ENCODE results near the gene KRT10. TPM values are rescaled to one million over a fixed set of nuclear protein-coding genes. Genes with fewer than 3 reads are reported as not detected.
A peak's percentile ranks its signal among the peaks of the same experiment; 100 is the strongest.

Gene KRT10
- total and polyA plus RNA-seq, 9 of the 15 experiments (the other 6 are each of a cell fraction or from before 2014, with no cell fraction given), result 47.0 to 179 (median 76.2) TPM

DNA sequence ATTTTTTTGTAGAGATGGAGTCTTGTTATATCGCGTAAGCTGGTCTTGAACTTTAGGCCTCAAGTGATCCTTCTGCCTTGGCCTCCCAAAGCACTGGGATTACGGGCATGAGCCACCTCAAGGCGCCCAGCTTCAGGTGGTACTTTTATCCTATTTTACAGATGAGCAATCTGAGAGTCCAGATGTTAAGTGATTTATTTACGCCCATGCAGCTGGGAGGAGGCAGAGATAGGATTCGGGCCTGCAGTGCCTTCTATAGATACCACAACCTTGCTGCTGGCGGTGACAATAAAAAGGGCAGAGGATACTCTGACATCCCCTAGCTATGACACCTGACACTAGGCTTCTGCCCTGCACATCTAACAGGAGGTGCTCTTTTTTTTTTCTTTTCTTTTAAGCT, 48.9 kb upstream of the KRT10 start:
- H3K4me2 ChIP-seq (ENCODE audit: insufficient read depth, low read length), result no peak overlapping the region
- WGBS (ENCODE audit: insufficient coverage, low coverage, missing lambda C conversion rate), result 41% methylated on average over 7 of the region's 7 CpGs
- TF ChIP-seq TEAD4 (IDR thresholded peaks at IDR 0.05; ENCODE audit: low read length), result peak; percentile 74
- TF ChIP-seq TEAD4 (CRISPR knock-in tag; IDR thresholded peaks at IDR 0.05; ENCODE audit: borderline replicate concordance), result no peak
- no peak for TF ChIP-seq ZNF197 (CRISPR knock-in tag; IDR thresholded peaks at IDR 0.05; ENCODE audit: low read depth)
- TF ChIP-seq TAL1 (IDR thresholded peaks at IDR 0.05), result peak; percentile 52; the same call in 1 of the 2 replicates
- TF ChIP-seq CBFA2T2 (conservative IDR thresholded peaks at IDR 0.05), result peak; percentile 71
- no peak for TF ChIP-seq MYC (IDR thresholded peaks at IDR 0.05; ENCODE audit: low read depth, low read length)
- no peak for TF ChIP-seq MYC (CRISPR knock-in tag; IDR thresholded peaks at IDR 0.05; ENCODE audit: borderline replicate concordance, low read depth)
- peak; percentile 43; the same call in 1 of the 2 replicates for TF ChIP-seq POLR2AphosphoS5 (IDR thresholded peaks at IDR 0.05; ENCODE audit: control insufficient read depth, insufficient read depth, low read depth, low read length)
- peak; percentile 81 for TF ChIP-seq CBFA2T3 (IDR thresholded peaks at IDR 0.05)
- TF ChIP-seq NFIC (IDR thresholded peaks at IDR 0.05), result peak; percentile 19; the same call in 1 of the 2 replicates
- no peak for TF ChIP-seq CHCHD3 (CRISPR knock-in tag; IDR thresholded peaks at IDR 0.05)
- no peak for TF ChIP-seq GATAD2A (IDR thresholded peaks at IDR 0.05)
- peak; percentile 39; the same call in 1 of the 2 replicates for TF ChIP-seq TCF3 (CRISPR knock-in tag; IDR thresholded peaks at IDR 0.05)
- peak; percentile 10; the same call in 1 of the 2 replicates for TF ChIP-seq NCOR1 (IDR thresholded peaks at IDR 0.05)
- DNase-seq (ENCODE audit: extremely low read depth in 1 of 4, low spot score in 3 of 4) (peak in 1 of 4 experiments; percentile 26), ATAC-seq (no peak), FAIRE-seq (no peak)
- POLR2A ChIA-PET, result interaction anchor here (0.6 to 1.3 kb wide), 4 partner anchors 8 to 434 kb away, joined by 3 to 4 read pairs (median 4); partner anchors contain the start of gene KRT20
- no peaks in the 10 kb centered on the region for H3K79me2 ChIP-seq (ENCODE audit: control insufficient read depth, insufficient read depth, low read length)
- no peak overlapping the region for H3K9ac ChIP-seq (ENCODE audit: insufficient read depth in 1 of 2, low read depth in 2 of 2, low read length in 2 of 2)
- no TSS peak for BruUV-seq (replicated peaks)
- H3K27me3 ChIP-seq (ENCODE audit: control insufficient read depth in 2 of 2, insufficient read depth in 2 of 2, low read length in 2 of 2), result no peaks in the 10 kb centered on the region
- no peak overlapping the region for H2AFZ ChIP-seq (ENCODE audit: low read depth, low read length)
- intact Hi-C loops (cut with micrococcal nuclease) (no loop called here), in situ Hi-C loops (cut with MboI) (no loop called here)
- no peaks in the 10 kb centered on the region for H3K9me1 ChIP-seq (ENCODE audit: control insufficient read depth, insufficient read depth, low read length)
- H3K27ac ChIP-seq (ENCODE audit: extremely low read depth, low read depth, low read length), result no peak overlapping the region
- H3K4me3 ChIP-seq, result no peak overlapping the region
- no peaks in the 10 kb centered on the region for H3K9me3 ChIP-seq (replicated peaks; ENCODE audit: control insufficient read depth, insufficient read depth, low read depth, low read length)
- H3K36me3 ChIP-seq (ENCODE audit: control insufficient read depth, insufficient read depth, low read length), result no peaks in the 10 kb centered on the region
- peaks cover 0 to 5% of the 10 kb centered on the region in 2 experiments; a peak in 2 of 5 replicates for H3K4me1 ChIP-seq (replicated peaks in 1 of 2; ENCODE audit: control insufficient read depth in 2 of 2, insufficient read depth in 2 of 2, low read length in 2 of 2)
- CTCF ChIA-PET (ENCODE audit: low intra/inter-chr PET ratio), result no interaction called here
- H4K20me1 ChIP-seq (replicated peaks; ENCODE audit: control insufficient read depth, insufficient read depth, low read length), result no peaks in the 10 kb centered on the region
